ENCODE measurements around the gene ZNF705A. TPM values are rescaled to one million over a fixed set of nuclear protein-coding genes. Genes with fewer than 3 reads are reported as not detected.
"Not testable (repeated sequence)": the region's sequence is repeated elsewhere in the genome, so short reads cannot be mapped to it uniquely, and the experiment has no call there.

The ZNF705A gene
- total and polyA plus RNA-seq, 7 experiments from 2014 or later, result 0.12 TPM; not detected in 6

GRCh38 chr12:8154526-8154925 lies 2.3 kb upstream of the ZNF705A start:
- peaks cover 0 to 63% (median 0%) of the 10 kb centered on the region in 5 donors for H3K27me3 Mint-ChIP-seq

GRCh38 chr12:8156416-8156815 lies 399 bp upstream of the ZNF705A start:
- Histone ChIP-seq H3K36me3 (ENCODE audit: control insufficient read depth in 2 of 3, insufficient read depth in 3 of 3, low read length in 3 of 3) (no peaks in the 10 kb centered on the region), H3K27ac (ENCODE audit: low read depth, low read length) (no peak overlapping the region), H3K27me3 (ENCODE audit: control insufficient read depth in 2 of 2, insufficient read depth in 2 of 2, low read length in 2 of 2) (no peaks in the 10 kb centered on the region), H3K4me3 (ENCODE audit: low read length) (no peak overlapping the region), H3K9me3 (ENCODE audit: control insufficient read depth in 2 of 3, low read length in 3 of 3) (no peaks in the 10 kb centered on the region), H3K4me1 (ENCODE audit: control insufficient read depth in 2 of 2, insufficient read depth in 2 of 2, low read length in 2 of 2) (peaks cover 0 to 27% of the 10 kb centered on the region in 2 donors)
- CTCF ChIA-PET, result no interaction called here
- H3K27me3 Mint-ChIP-seq, result peaks cover 0 to 60% (median 0%) of the 10 kb centered on the region in 5 donors
- DNase-seq, result no peak
- no peak overlapping the region for H3K27ac Mint-ChIP-seq
- peaks cover 12 to 39% (median 33%) of the 10 kb centered on the region in 7 donors for H3K4me1 Mint-ChIP-seq
- H3K4me3 Mint-ChIP-seq, result no peak overlapping the region
- peak; percentile 44 for ATAC-seq
- intact Hi-C loops (cut with micrococcal nuclease), result no loop called here
- POLR2A ChIA-PET, result no interaction called here
- peaks cover 0 to 8% (median 0%) of the 10 kb centered on the region in 11 donors for H3K9me3 Mint-ChIP-seq
- H3K36me3 Mint-ChIP-seq, result no peaks in the 10 kb centered on the region

More at GRCh38 chr12:8154526-8154925, 2.3 kb upstream of the ZNF705A start:
- DNase-seq, result peak in 7 of 9 donors; percentile 44 to 71 (median 57)
- ATAC-seq, result peak; percentile 72
- Histone ChIP-seq H3K9me3 (ENCODE audit: control insufficient read depth in 2 of 3, low read length in 3 of 3) (no peaks in the 10 kb centered on the region), H3K36me3 (ENCODE audit: control insufficient read depth in 2 of 3, insufficient read depth in 3 of 3, low read length in 3 of 3) (no peaks in the 10 kb centered on the region), H3K4me3 (ENCODE audit: low read length) (no peak overlapping the region), H3K4me1 (ENCODE audit: control insufficient read depth in 2 of 2, insufficient read depth in 2 of 2, low read length in 2 of 2) (peaks cover 0 to 27% of the 10 kb centered on the region in 2 donors), H3K27ac (ENCODE audit: low read depth, low read length) (no peak overlapping the region), H3K27me3 (ENCODE audit: control insufficient read depth in 2 of 2, insufficient read depth in 2 of 2, low read length in 2 of 2) (no peaks in the 10 kb centered on the region)
- intact Hi-C loops (cut with micrococcal nuclease), result no loop called here
- H3K4me1 Mint-ChIP-seq, result peaks cover 12 to 39% (median 33%) of the 10 kb centered on the region in 7 donors
- ChIA-PET POLR2A (interaction anchor here (0.6 kb wide), 1 partner anchor 29 kb away, joined by 3 read pairs; no protein-coding TSS in a partner anchor), CTCF (no interaction called here)
- peak overlapping the region in 7 of 9 donors; percentile 3 to 54 (median 20) for H3K27ac Mint-ChIP-seq
- H3K9me3 Mint-ChIP-seq, result peaks cover 0 to 4% (median 0%) of the 10 kb centered on the region in 11 donors
- peak overlapping the region in 7 of 10 donors; percentile 16 to 64 (median 55) for H3K4me3 Mint-ChIP-seq
- H3K36me3 Mint-ChIP-seq, result no peaks in the 10 kb centered on the region

- DNase-seq, result no peak
- intact Hi-C loops (cut with micrococcal nuclease), result no loop called here
- H3K4me3 ChIP-seq (ENCODE audit: low read length), result no peak overlapping the region
- no peaks in the 10 kb centered on the region for H3K27me3 ChIP-seq (ENCODE audit: control insufficient read depth in 2 of 2, insufficient read depth in 2 of 2, low read length in 2 of 2)
- H3K27ac ChIP-seq (ENCODE audit: low read depth, low read length), result no peak overlapping the region
- peaks cover 0 to 27% of the 10 kb centered on the region in 2 donors for H3K4me1 ChIP-seq (ENCODE audit: control insufficient read depth in 2 of 2, insufficient read depth in 2 of 2, low read length in 2 of 2)
- ChIA-PET CTCF (no interaction called here), POLR2A (no interaction called here)
- no peaks in the 10 kb centered on the region for H3K9me3 ChIP-seq (ENCODE audit: control insufficient read depth in 2 of 3, low read length in 3 of 3)
- Mint-ChIP-seq H3K36me3 (no peaks in the 10 kb centered on the region), H3K9me3 (peaks cover 0 to 4% (median 0%) of the 10 kb centered on the region in 11 donors), H3K4me1 (peaks cover 12 to 32% (median 28%) of the 10 kb centered on the region in 7 donors), H3K4me3 (no peak overlapping the region), H3K27ac (no peak overlapping the region), H3K27me3 (peaks cover 0 to 49% (median 0%) of the 10 kb centered on the region in 5 donors)
- H3K36me3 ChIP-seq (ENCODE audit: control insufficient read depth in 2 of 3, insufficient read depth in 3 of 3, low read length in 3 of 3), result no peaks in the 10 kb centered on the region
- no peak for ATAC-seq
Measured at GRCh38 chr12:8157484-8158198, 826 bp downstream of the ZNF705A start.

GRCh38 chr12:8172911-8173310 lies 16.1 kb downstream of the ZNF705A start:
- H3K4me3 Mint-ChIP-seq; intact Hi-C loops (cut with micrococcal nuclease); DNase-seq; CTCF ChIA-PET; H3K9me3 ChIP-seq (ENCODE audit: control insufficient read depth in 2 of 3, low read length in 3 of 3); H3K4me1 Mint-ChIP-seq; H3K27ac ChIP-seq (ENCODE audit: low read depth, low read length); ATAC-seq; POLR2A ChIA-PET; H3K27ac Mint-ChIP-seq; H3K36me3 Mint-ChIP-seq; H3K9me3 Mint-ChIP-seq; H3K36me3 ChIP-seq (ENCODE audit: control insufficient read depth in 2 of 3, insufficient read depth in 3 of 3, low read length in 3 of 3); H3K4me3 ChIP-seq (ENCODE audit: low read length); H3K27me3 ChIP-seq (ENCODE audit: control insufficient read depth in 2 of 2, insufficient read depth in 2 of 2, low read length in 2 of 2); H3K4me1 ChIP-seq (ENCODE audit: control insufficient read depth in 2 of 2, insufficient read depth in 2 of 2, low read length in 2 of 2): not testable (repeated sequence)
- H3K27me3 Mint-ChIP-seq, result peaks cover 0 to 30% (median 0%) of the 10 kb centered on the region in 5 donors

- H3K36me3 Mint-ChIP-seq; H3K9me3 ChIP-seq (ENCODE audit: control insufficient read depth in 2 of 3, low read length in 3 of 3); H3K27me3 Mint-ChIP-seq; H3K27me3 ChIP-seq (ENCODE audit: control insufficient read depth in 2 of 2, insufficient read depth in 2 of 2, low read length in 2 of 2); H3K36me3 ChIP-seq (ENCODE audit: control insufficient read depth in 2 of 3, insufficient read depth in 3 of 3, low read length in 3 of 3); H3K9me3 Mint-ChIP-seq; H3K4me1 ChIP-seq (ENCODE audit: control insufficient read depth in 2 of 2, insufficient read depth in 2 of 2, low read length in 2 of 2): not testable (repeated sequence)
- ATAC-seq, result peak; percentile 81
- Mint-ChIP-seq H3K4me3 (peak overlapping the region; percentile 65 to 88 (median 86)), H3K27ac (peak overlapping the region; percentile 74 to 91 (median 86)), H3K4me1 (peaks cover 2 to 19% (median 17%) of the 10 kb centered on the region in 7 donors)
- intact Hi-C loops (cut with micrococcal nuclease), result loop anchor here (1.0 to 2.0 kb wide), 4 partner anchors 63 to 71 kb away; no protein-coding TSS in a partner anchor
- Histone ChIP-seq H3K4me3 (ENCODE audit: low read length) (peak overlapping the region; percentile 65), H3K27ac (ENCODE audit: low read depth, low read length) (peak overlapping the region; percentile 74)
- ChIA-PET POLR2A (interaction anchor here (0.7 to 0.8 kb wide), 2 partner anchors 70 to 98 kb away, joined by 3 to 4 read pairs; partner anchors contain the start of gene NECAP1), CTCF (interaction anchor here (1.0 kb wide), 1 partner anchor 71 kb away, joined by 7 read pairs; no protein-coding TSS in a partner anchor)
- peak; percentile 70 to 91 (median 86) for DNase-seq
Measured at GRCh38 chr12:8179989-8180585, 23.3 kb downstream of the ZNF705A start.

GRCh38 chr12:8181271-8181670 lies 24.5 kb downstream of the ZNF705A start:
- peaks cover 2 to 19% (median 17%) of the 10 kb centered on the region in 7 donors for H3K4me1 Mint-ChIP-seq
- ATAC-seq; H3K9me3 Mint-ChIP-seq; POLR2A ChIA-PET; H3K36me3 ChIP-seq (ENCODE audit: control insufficient read depth in 2 of 3, insufficient read depth in 3 of 3, low read length in 3 of 3); H3K36me3 Mint-ChIP-seq; H3K27me3 ChIP-seq (ENCODE audit: control insufficient read depth in 2 of 2, insufficient read depth in 2 of 2, low read length in 2 of 2); H3K9me3 ChIP-seq (ENCODE audit: control insufficient read depth in 2 of 3, low read length in 3 of 3); H3K4me3 ChIP-seq (ENCODE audit: low read length); H3K4me1 ChIP-seq (ENCODE audit: control insufficient read depth in 2 of 2, insufficient read depth in 2 of 2, low read length in 2 of 2); H3K27ac ChIP-seq (ENCODE audit: low read depth, low read length); DNase-seq; H3K27me3 Mint-ChIP-seq: not testable (repeated sequence)
- peak overlapping the region in 7 of 9 donors; percentile 25 to 84 (median 65) for H3K27ac Mint-ChIP-seq
- intact Hi-C loops (cut with micrococcal nuclease), result loop anchor here (2.0 kb wide), 2 partner anchors 62 to 72 kb away; no protein-coding TSS in a partner anchor
- CTCF ChIA-PET, result interaction anchor here (0.7 to 1.0 kb wide), 2 partner anchors 31 to 51 kb away, joined by 3 read pairs; no protein-coding TSS in a partner anchor
- peak overlapping the region; percentile 24 to 82 (median 74) for H3K4me3 Mint-ChIP-seq
